ENCODE results near the gene PEAR1.

PEAR1 gene, protein sequence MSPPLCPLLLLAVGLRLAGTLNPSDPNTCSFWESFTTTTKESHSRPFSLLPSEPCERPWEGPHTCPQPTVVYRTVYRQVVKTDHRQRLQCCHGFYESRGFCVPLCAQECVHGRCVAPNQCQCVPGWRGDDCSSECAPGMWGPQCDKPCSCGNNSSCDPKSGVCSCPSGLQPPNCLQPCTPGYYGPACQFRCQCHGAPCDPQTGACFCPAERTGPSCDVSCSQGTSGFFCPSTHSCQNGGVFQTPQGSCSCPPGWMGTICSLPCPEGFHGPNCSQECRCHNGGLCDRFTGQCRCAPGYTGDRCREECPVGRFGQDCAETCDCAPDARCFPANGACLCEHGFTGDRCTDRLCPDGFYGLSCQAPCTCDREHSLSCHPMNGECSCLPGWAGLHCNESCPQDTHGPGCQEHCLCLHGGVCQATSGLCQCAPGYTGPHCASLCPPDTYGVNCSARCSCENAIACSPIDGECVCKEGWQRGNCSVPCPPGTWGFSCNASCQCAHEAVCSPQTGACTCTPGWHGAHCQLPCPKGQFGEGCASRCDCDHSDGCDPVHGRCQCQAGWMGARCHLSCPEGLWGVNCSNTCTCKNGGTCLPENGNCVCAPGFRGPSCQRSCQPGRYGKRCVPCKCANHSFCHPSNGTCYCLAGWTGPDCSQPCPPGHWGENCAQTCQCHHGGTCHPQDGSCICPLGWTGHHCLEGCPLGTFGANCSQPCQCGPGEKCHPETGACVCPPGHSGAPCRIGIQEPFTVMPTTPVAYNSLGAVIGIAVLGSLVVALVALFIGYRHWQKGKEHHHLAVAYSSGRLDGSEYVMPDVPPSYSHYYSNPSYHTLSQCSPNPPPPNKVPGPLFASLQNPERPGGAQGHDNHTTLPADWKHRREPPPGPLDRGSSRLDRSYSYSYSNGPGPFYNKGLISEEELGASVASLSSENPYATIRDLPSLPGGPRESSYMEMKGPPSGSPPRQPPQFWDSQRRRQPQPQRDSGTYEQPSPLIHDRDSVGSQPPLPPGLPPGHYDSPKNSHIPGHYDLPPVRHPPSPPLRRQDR

GRCh38 chr1:156893048-156893953 is at the start of gene PEAR1:
PEAR1 (plus strand) TSS chr1:156893718; CDS start chr1:156903927, 10,209 bp downstream.
- DNase-seq = no peak

DNA sequence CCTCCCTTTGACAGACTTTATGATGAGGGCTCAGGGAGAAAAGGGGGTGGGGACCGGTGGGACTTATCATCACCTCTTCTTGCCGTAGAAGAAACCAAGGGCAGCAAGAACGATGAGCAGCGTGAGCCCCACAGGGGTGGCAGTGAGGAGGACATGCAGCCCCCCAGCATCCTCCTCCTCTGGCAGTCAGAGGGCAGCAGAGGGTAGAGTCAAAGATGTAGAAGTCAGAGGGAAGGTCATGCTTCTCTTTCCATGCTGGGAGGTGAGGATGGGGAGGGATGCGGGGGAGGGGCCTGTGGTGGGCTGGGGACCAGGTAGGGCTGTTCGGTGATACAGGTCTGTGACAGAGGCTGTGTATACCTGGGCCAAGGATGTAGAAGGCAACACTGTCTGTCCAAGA is 49.4 kb upstream of the PEAR1 start:
- DNase-seq = no peak

GRCh38 chr1:156844638-156845037 is 48.9 kb upstream of the PEAR1 start:
- DNase-seq = no peak

DNA sequence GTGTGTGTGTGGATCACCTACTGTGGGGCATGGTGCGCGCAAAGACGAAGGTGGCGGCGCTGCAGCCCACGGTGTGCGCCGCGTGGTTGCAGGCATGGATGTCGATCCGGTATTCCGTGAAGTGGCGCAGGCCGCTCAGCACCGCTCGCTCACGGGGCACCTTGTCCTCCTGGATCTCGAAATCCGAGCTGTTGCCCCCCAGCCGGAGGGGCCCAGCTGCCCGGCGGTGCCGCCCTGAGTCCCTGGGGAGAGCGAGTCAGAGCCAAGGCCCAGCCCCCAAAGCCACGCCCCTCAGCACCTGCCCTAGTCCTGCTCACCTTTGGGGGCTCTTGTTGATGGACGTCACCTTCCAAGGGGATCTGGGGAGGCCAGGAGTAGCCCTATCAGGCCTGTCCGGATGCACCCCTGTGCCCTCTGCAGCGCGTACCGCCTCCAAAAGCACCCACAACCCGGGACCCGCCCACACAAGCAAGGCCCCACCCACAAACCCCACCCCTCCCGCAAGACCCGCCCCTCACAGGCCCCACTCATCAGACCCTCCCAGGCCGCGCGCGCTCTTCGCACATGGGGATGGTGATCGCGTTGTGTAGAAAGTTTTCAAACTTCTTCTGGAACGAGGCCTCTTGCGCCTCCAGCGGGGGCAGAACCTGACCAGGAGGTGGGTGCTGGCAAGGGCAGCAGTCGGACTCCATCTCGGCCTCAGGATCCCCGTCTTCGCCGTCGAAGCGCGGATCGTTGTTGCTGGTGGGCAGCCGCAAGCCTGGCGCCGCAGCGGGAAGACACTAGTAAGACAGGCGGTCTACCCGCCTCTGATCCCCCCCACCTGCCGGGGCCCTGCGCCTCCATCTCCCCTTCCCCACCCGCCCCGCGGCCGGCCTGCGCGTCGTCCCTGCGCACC is 48.2 kb upstream of the PEAR1 start:
- no peak for DNase-seq

DNA sequence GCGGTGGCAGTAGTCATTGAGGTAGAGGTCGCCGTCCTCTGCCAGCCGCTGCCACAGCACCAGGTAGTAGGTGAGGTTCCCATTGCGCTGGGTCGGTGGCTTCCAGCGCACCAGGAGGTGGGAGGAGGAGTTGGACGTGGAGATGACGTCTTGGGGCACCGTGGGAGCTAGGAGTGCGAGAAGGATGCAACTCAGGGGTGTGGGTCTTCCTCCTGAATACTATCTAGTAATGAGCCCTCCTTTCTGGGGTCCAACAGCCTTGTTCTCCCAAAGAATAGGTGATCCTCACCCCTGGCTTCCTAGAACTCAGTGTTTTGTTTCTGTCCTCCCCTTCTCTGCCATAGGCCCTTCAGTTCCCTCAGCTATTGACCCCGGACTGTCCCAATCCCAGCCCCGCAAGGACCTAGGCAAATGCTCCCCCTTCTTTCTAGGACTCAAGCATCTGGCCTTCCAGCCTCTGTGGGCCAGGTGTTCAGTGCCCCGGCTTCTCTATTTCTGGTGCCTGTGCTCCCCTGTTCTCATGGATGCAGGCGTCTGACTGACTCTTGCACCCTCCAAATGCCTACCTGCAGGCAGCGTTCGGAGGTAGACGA is 47.5 kb upstream of the PEAR1 start:
- no peak for DNase-seq

DNA sequence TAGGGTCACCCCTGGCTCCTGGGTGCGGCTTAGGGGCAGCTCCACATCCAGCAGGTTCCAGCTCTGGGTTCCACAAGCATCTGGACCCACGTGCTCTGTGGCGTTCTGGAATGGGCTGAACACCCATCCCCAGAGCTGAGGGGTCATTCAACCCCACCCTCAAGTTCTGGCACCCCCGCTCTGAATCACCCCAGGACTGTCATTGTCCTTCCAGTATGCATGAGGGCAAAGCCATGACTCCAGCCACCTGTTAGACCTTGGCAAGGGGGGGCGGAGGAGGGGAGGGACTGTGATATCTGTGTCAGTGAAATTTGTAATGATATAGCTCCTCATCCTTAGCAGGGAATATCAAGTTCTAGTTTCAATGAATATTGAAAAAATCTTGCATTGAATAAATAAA is 46.9 kb upstream of the PEAR1 start:
- DNase-seq = no peak

GRCh38 chr1:156847591-156848460 is 45.7 kb upstream of the PEAR1 start:
- no peak for DNase-seq

DNA sequence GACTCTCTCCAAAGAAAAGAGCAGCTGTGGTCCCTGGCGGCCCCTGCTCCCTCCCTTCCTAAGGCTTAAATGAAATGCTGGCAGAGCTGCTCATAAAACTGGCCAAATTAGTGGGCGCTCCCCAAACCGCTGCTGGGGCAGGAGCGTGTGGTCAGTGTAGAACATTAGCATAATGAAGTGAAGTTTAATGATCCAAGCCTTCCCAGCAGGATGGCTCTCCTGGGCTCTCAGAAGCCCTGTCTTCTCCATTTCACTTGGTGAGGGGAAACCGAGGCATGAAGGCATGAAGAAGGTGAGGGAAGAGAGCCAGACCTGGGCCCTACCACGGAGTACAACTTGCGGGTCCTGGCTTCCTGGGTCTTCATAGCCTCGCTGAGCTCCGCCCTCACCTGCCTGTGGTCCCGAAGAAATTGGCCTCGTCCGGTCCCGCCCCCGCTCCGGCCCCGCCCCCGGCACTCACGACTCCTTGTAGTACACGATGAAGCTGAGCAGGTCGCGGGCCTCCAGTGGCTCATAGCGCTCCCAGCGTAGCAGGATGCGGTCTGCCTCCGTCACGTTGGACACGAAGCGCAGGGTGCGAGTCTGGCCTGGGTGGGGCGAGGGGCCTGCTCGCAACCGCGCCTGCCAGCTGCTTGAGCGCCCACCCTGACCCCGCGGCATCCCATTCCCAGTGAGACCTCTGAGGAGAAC is 44.9 kb upstream of the PEAR1 start:
- no peak for DNase-seq

GRCh38 chr1:156849151-156849496 is 44.4 kb upstream of the PEAR1 start:
- no peak for DNase-seq

DNA sequence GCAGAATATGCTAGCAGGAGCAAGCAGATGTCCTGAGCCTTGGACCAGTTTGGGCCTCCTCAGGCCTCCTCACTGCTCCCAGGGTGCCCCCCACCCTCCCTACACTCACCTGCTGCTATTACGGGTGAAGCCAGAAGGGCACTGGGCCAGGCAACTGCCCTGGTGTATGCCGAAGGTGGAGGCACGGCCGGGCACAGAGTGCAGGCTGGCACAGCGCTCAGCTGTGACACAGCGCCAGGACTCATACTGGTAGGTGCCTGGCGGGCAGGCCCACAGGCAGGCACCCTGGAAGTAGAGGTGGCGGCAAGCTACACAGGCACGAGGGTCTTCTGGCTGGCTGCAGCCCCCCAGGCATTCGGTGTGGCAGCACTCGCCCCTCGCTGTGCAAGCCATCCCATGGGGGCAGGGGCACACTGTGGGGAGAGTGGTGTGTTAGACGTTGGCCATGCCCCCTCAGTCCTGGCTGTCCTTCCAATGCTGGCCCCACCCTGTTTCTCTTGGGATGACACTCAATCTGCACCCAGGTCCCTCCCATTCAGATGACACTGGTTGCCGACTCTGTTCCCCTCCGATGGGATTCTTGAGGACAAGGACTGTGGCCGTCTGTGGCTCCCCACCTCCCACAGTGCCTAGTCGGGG is 41.6 kb upstream of the PEAR1 start:
- DNase-seq = no peak

- no peak for DNase-seq
These were observed 41.1 kb upstream of the PEAR1 start for GRCh38 chr1:156852418-156852874.

GRCh38 chr1:156853761-156854160 is 39.8 kb upstream of the PEAR1 start:
- DNase-seq = no peak

DNA sequence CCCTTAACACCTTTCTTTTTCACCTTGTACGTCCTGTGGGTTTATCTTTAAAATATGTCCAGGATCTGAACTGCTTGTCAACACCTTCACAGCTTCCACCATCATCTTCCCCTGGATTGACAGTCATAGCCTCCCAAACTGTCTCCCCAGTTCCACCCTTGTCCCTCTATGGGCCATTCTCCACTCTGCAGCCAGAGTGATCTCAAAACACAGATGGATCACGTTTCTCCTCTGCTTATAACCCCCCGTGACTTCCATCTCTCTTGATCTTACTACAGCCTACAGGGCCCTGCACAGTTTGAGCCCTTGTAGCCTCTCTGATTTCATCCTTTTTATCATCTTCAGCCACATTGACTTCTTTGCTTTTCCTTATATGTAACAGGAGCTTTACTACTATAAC is 38.9 kb upstream of the PEAR1 start:
- no peak for DNase-seq

- no peak for DNase-seq
These were observed 37.2 kb upstream of the PEAR1 start for GRCh38 chr1:156856282-156856785.

DNA sequence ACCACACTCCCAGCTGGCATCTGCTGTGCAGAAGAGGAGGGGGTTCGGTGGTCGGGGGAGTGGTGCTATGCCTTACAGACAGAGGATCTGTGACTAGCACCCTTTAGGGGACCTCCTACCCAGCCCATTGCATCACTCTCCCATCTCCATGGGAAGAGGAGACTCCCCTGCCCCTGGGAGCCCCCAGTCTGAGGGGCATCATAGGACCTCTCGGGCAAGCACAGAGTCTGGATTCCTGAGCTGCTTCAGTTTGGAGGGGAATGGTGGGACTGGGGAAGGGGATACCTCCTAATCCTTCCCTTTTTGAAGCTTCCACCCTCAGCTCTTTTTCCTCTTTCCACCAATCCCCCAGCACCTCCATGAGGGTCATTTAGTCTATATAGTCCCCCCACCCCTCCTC is 36.0 kb upstream of the PEAR1 start:
- no peak for DNase-seq

DNA sequence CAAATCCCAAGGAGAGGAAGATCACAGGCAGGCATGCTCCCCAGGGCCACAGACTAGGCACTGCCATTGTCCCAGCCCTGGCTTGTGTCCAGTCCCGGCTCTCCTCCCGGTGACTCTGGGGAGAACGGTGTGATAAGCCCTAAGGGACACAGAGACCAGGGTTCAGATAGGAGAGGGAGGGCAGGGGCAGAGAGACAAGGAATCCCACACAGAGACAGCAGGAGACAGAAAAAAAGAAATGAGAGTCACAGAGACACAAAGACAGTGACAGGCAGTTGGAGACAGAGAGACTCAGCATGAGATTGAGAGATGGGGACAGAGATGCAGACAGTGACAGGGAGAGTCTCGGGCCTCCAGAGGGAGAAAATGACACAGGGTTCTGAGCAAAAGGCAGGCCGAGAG is 35.0 kb upstream of the PEAR1 start:
- DNase-seq = no peak

GRCh38 chr1:156858959-156859522 is 34.5 kb upstream of the PEAR1 start, which contains the start of gene INSRR:
INSRR (minus strand) TSS chr1:156859117; CDS start chr1:156858621, 496 bp downstream.
- no peak for DNase-seq

- DNase-seq = peak; percentile 73
These were observed 33.9 kb upstream of the PEAR1 start for GRCh38 chr1:156859523-156860112.

Measured in 8988T (cell line).